ENCODE data around the gene SLCO3A1. TPM values are rescaled to one million over a fixed set of nuclear protein-coding genes. Genes with fewer than 3 reads are reported as not detected.
A peak's percentile ranks its signal among the peaks of the same experiment; 100 is the strongest.

The SLCO3A1 gene
- total RNA-seq, 2 donors from 2014 or later: 21.4 to 27.3 TPM

DNA sequence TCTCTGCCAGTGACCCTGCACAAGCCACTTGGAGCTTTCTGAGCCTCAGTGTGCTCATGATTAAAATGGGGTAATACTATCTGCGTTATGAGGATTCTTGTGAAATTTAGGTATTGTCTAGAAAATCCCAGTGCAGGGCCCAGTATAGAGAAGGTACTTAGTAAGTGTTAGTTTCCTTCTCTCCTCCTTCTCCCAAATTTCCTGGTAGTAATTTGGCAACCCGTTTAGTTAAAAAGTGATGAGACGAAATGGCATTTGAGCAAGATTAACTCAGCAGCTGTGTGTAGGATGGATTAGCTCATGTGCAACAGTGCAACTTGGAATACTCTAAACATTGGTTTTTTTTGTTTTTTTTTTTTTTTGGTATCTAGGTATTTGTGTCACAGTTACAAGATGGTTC is 84.6 kb downstream of the SLCO3A1 start:
- no peaks in the 10 kb centered on the region for H3K36me3 ChIP-seq
- DNase-seq (ENCODE audit: low spot score): no peak
- H3K4me1 ChIP-seq: peaks cover 0 to 68% of the 10 kb centered on the region in 2 donors
- H3K9me3 ChIP-seq: peaks cover 0 to 9% of the 10 kb centered on the region in 2 donors
- H3K4me3 ChIP-seq: no peak overlapping the region
- H3K27ac ChIP-seq: no peak overlapping the region
- TF ChIP-seq, protein P1, sequence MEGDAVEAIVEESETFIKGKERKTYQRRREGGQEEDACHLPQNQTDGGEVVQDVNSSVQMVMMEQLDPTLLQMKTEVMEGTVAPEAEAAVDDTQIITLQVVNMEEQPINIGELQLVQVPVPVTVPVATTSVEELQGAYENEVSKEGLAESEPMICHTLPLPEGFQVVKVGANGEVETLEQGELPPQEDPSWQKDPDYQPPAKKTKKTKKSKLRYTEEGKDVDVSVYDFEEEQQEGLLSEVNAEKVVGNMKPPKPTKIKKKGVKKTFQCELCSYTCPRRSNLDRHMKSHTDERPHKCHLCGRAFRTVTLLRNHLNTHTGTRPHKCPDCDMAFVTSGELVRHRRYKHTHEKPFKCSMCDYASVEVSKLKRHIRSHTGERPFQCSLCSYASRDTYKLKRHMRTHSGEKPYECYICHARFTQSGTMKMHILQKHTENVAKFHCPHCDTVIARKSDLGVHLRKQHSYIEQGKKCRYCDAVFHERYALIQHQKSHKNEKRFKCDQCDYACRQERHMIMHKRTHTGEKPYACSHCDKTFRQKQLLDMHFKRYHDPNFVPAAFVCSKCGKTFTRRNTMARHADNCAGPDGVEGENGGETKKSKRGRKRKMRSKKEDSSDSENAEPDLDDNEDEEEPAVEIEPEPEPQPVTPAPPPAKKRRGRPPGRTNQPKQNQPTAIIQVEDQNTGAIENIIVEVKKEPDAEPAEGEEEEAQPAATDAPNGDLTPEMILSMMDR (IDR thresholded peaks at IDR 0.05): no peak
- H3K27me3 ChIP-seq: no peaks in the 10 kb centered on the region

DNA sequence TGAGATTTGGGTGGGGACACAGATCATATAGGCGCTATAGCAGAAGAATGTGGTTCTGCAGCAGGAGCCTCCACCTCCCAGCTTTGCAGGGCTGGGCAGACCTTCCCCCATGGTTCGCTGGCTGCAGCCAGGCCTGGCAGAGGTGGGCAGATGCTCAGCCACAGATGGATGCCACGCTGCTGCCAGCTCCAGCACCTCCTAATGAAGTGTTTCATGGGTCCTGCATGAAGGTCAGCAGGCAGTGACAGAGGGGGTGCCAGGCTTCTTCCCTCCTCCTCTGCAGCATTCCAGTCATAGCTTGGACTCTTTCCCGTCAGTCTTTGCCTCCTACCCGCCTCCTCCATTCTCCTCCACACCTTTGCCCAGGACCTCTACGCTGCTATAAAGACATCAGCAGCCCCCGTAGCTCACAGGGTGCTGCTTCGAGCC is 85.9 kb downstream of the SLCO3A1 start:
- H3K27ac ChIP-seq: peak overlapping the region; percentile 76 to 83
- no peaks in the 10 kb centered on the region for H3K36me3 ChIP-seq
- no peak overlapping the region for H3K4me3 ChIP-seq
- H3K27me3 ChIP-seq: no peaks in the 10 kb centered on the region
- H3K9me3 ChIP-seq: peaks cover 0 to under 1% of the 10 kb centered on the region in 2 donors
- no peak for DNase-seq (ENCODE audit: low spot score)
- peaks cover 0 to 81% of the 10 kb centered on the region in 2 donors for H3K4me1 ChIP-seq
- TF ChIP-seq, protein P1 (IDR thresholded peaks at IDR 0.05): no peak

GRCh38 chr15:91940496-91941381 is 87.2 kb downstream of the SLCO3A1 start:
- no peaks in the 10 kb centered on the region for H3K36me3 ChIP-seq
- H3K4me3 ChIP-seq: no peak overlapping the region
- no peak for DNase-seq (ENCODE audit: low spot score)
- TF ChIP-seq, protein P1 (IDR thresholded peaks at IDR 0.05): no peak
- peak overlapping the region; percentile 76 to 83 for H3K27ac ChIP-seq
- no peaks in the 10 kb centered on the region for H3K9me3 ChIP-seq
- H3K4me1 ChIP-seq: peaks cover 0 to 91% of the 10 kb centered on the region in 2 donors
- no peaks in the 10 kb centered on the region for H3K27me3 ChIP-seq

DNA sequence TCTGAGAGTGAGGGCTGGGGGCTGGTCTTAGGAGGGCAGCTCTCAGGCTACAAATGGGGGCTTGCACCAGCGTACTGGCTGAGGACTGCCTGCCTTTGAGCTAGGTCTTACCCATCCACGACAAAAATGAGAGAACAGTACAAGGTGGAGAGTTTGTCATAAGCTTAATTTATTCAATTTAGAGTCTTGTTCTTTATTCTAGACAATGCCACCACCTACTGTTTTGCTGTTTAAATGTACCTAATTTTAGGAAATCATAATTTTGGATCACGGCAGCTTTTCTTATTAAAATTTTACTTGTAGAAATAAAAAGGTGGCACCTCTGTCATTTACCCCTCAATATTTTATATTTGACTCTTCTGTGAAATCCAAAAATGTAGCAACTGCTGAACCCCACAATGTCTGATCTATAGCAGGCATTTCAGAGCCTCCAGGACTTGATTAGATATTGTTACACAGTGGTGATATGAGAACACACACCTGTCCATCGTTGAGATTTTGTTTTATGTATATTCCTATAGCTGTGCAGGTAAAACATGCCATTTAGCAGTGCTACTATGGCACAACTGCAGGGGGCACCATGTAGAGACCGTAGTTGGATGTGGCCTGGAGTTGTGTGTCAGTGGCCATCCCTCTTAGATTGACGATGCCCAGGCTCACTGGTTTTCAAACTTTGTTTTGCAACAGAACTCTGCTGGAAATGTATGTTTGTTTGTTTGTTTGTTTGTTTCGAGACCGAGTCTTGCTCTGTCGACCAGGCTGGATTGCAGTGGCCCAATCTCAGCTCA is 88.6 kb downstream of the SLCO3A1 start:
- Histone ChIP-seq H3K4me3 (no peak overlapping the region), H3K4me1 (peaks cover 0 to 90% of the 10 kb centered on the region in 2 donors), H3K27me3 (no peaks in the 10 kb centered on the region), H3K27ac (peak overlapping the region; percentile 76 to 83), H3K9me3 (no peaks in the 10 kb centered on the region), H3K36me3 (no peaks in the 10 kb centered on the region)
- DNase-seq (ENCODE audit: low spot score): no peak
- TF ChIP-seq, protein P1 (IDR thresholded peaks at IDR 0.05): peak in 1 of 2 donors; percentile 8

DNA sequence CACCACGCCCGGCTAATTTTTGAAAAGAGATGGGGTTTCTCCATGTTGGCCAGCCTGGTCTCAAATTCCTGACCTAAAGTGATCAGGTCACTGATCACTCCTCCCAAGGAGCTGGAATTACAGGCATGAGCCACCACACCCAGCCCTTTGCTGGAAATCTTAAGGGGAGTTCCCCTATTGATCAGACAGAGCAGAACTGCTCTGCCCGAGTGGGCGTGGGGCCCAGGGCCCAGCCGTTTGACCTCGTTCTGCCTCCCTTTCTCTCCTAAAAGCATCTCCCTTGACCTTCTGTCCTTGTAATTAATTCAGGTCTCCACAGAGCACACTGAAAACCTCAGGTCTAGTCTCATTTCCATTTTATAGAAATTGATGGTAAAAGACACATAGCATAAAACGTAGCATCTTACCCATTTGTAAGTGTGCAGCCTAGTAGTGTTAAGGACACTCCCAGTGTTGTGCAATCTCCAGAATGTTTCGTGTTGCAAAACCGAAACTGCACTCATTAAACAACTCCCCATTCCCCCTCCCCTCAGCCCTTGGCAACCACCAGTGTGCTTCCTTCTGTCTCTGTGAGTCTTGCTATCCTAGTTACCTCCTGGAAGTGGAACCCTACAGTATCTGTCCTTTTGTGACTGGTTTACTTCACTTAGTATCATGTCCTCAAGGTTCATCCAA is 89.3 kb downstream of the SLCO3A1 start:
- DNase-seq (ENCODE audit: low spot score): peak; percentile 92
- Histone ChIP-seq H3K36me3 (no peaks in the 10 kb centered on the region), H3K4me3 (peak overlapping the region in 1 of 2 donors; percentile 16), H3K9me3 (no peaks in the 10 kb centered on the region), H3K27ac (peak overlapping the region; percentile 61 to 83), H3K4me1 (peaks cover 0 to 92% of the 10 kb centered on the region in 2 donors), H3K27me3 (no peaks in the 10 kb centered on the region)
- TF ChIP-seq, protein P1 (IDR thresholded peaks at IDR 0.05): no peak
